Cortex of kidney (tissue), 1 donor: ENCODE results near the gene NUDT3.

Source experiments
- DNase-seq: peaks from one replicate; lab custom pipeline; 2025; lab: John Stamatoyannopoulos, UW

Gene NUDT3

GRCh38 chr6:34238585-34239499 is 153.6 kb downstream of the NUDT3 start:
- no peak for DNase-seq

GRCh38 chr6:34237722-34238584 is 154.5 kb downstream of the NUDT3 start:
- DNase-seq = no peak

- no peak for DNase-seq
Measured at GRCh38 chr6:34237316-34237721, 155.2 kb downstream of the NUDT3 start.

GRCh38 chr6:34236443-34237315 is 155.8 kb downstream of the NUDT3 start, which contains the start of gene HMGA1:
HMGA1 (plus strand) TSS chr6:34236873; CDS start chr6:34240781, 3,908 bp downstream.
- DNase-seq = no peak

GRCh38 chr6:34236131-34236442 is 156.4 kb downstream of the NUDT3 start:
- DNase-seq = no peak

GRCh38 chr6:34235307-34236130 is 156.9 kb downstream of the NUDT3 start:
- no peak for DNase-seq

GRCh38 chr6:34234667-34235306 is 157.7 kb downstream of the NUDT3 start:
- DNase-seq = no peak

GRCh38 chr6:34233867-34234266 is 158.6 kb downstream of the NUDT3 start:
- DNase-seq = no peak

- DNase-seq = no peak
Measured at GRCh38 chr6:34232901-34233300, 159.6 kb downstream of the NUDT3 start.

GRCh38 chr6:34231566-34232336 is 160.7 kb downstream of the NUDT3 start:
- DNase-seq = no peak

GRCh38 chr6:34230653-34231371 is 161.7 kb downstream of the NUDT3 start:
- DNase-seq = no peak

- DNase-seq = no peak
Measured at GRCh38 chr6:34229877-34230276, 162.6 kb downstream of the NUDT3 start.
